ENCODE data around the gene KCNQ1. TPM values are rescaled to one million over a fixed set of nuclear protein-coding genes. Genes with fewer than 3 reads are reported as not detected.
A peak's percentile ranks its signal among the peaks of the same experiment; 100 is the strongest.

KCNQ1 gene
- total RNA-seq, 1 experiment from 2014 or later: 2.3 TPM

DNA sequence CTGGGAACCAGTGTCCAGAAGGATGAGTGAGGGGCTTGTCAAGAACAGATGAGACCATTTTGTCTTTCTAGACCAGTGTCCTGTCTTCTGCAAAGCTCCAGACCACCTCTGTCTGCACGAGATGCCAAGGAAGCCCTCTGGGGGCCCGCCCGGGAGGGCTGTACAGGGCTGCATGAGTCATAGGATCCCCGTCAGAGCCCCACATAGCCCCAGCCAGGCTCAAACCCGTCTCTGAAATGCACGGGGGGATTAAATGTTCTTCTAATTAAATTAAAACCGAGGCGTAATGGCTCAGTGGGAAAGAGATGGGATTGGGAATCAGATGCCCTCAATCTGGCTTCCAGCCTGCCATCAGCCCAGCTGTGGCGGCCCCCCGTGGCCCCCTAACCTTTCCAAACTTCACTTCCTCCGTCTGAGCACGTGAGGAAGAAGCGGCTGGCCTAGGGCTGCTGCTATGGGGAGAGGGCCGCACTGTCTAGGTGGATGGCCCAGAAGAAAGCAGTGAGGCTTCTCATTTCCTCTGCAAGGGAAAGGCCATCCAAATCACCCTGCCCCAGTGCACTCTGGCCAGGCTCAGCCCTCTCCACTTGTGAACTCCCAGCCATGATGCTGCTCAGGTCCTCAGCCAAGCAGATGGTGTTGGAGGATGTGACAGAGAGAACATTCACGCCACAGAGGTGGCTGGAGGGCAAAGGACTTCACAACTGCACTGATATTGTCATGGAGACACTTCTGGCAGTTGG lies 222.2 kb downstream of the KCNQ1 start:
- Histone ChIP-seq H3K4ac (ENCODE audit: low read depth, low read length) (no peak overlapping the region), H2AK5ac (ENCODE audit: insufficient read length, low read length) (no peak overlapping the region), H3K27me3 (ENCODE audit: insufficient read depth, low read length) (no peaks in the 10 kb centered on the region), H3K27ac (ENCODE audit: insufficient read length, low read depth, low read length) (no peak overlapping the region), H4K5ac (ENCODE audit: insufficient read length, low read depth, low read length) (no peak overlapping the region), H3K79me1 (ENCODE audit: insufficient read depth, low read depth, low read length, poor library complexity, severe bottlenecking) (no peaks in the 10 kb centered on the region), H4K8ac (replicated peaks; ENCODE audit: insufficient read length, low read depth, low read length) (no peak overlapping the region), H3T11ph (ENCODE audit: low read length) (no peak overlapping the region), H3K23ac (ENCODE audit: insufficient read length, low read depth, low read length) (no peak overlapping the region), H3K9ac (ENCODE audit: extremely low read depth, insufficient read length, low read length) (no peak overlapping the region), H2BK12ac (ENCODE audit: insufficient read length, low read depth, low read length) (no peak overlapping the region), H2BK5ac (ENCODE audit: insufficient read length, low read length) (no peak overlapping the region), H2BK120ac (ENCODE audit: low read depth, low read length, poor library complexity, severe bottlenecking) (no peak overlapping the region), H3K4me1 (ENCODE audit: insufficient read depth, low read length) (no peaks in the 10 kb centered on the region), H3K79me2 (ENCODE audit: insufficient read depth, low read length) (no peaks in the 10 kb centered on the region), H3K56ac (ENCODE audit: insufficient read length, low read depth, low read length) (no peak overlapping the region), H4K20me1 (ENCODE audit: control insufficient read depth, insufficient read depth, insufficient read length) (no peaks in the 10 kb centered on the region), H2AFZ (ENCODE audit: low read length) (no peak overlapping the region), H2BK20ac (ENCODE audit: low read depth, low read length, poor library complexity, severe bottlenecking) (no peak overlapping the region), H4K91ac (ENCODE audit: insufficient read length, low read depth, low read length) (no peak overlapping the region), H3K4me2 (ENCODE audit: insufficient read depth, insufficient read length, low read length) (no peak overlapping the region), H2BK15ac (ENCODE audit: low read depth, low read length) (no peak overlapping the region), H3K14ac (ENCODE audit: insufficient read depth, low read length) (no peak overlapping the region), H3K9me3 (ENCODE audit: control insufficient read depth, low read depth, low read length) (no peaks in the 10 kb centered on the region), H3K18ac (ENCODE audit: insufficient read length, low read depth, low read length) (no peak overlapping the region), H3K23me2 (ENCODE audit: insufficient read length, low read depth, low read length, poor library complexity, severe bottlenecking) (no peaks in the 10 kb centered on the region)
- Mint-ChIP-seq H3K4me3 (no peak overlapping the region), H3K27me3 (ENCODE audit: low read depth) (peaks cover 45% of the 10 kb centered on the region), H3K4me1 (0 out of 4 replicates have a peak, but pooled peaks cover 0 to under 1% of the 10 kb centered on the region in 2 experiments), H3K27ac (no peak overlapping the region), H3K36me3 (ENCODE audit: insufficient read depth in 1 of 3, low read depth in 3 of 3) (peaks cover 16 to 34% (median 21%) of the 10 kb centered on the region in 3 experiments), H3K9me3 (peaks cover 12 to 18% of the 10 kb centered on the region in 2 experiments)
- WGBS (ENCODE audit: extremely low coverage, insufficient read length, low lambda C conversion rate): no CpG with 5 or more reads among the region's 15 CpGs
- peak; percentile 11 for DNase-seq
- TF ChIP-seq, protein P1, sequence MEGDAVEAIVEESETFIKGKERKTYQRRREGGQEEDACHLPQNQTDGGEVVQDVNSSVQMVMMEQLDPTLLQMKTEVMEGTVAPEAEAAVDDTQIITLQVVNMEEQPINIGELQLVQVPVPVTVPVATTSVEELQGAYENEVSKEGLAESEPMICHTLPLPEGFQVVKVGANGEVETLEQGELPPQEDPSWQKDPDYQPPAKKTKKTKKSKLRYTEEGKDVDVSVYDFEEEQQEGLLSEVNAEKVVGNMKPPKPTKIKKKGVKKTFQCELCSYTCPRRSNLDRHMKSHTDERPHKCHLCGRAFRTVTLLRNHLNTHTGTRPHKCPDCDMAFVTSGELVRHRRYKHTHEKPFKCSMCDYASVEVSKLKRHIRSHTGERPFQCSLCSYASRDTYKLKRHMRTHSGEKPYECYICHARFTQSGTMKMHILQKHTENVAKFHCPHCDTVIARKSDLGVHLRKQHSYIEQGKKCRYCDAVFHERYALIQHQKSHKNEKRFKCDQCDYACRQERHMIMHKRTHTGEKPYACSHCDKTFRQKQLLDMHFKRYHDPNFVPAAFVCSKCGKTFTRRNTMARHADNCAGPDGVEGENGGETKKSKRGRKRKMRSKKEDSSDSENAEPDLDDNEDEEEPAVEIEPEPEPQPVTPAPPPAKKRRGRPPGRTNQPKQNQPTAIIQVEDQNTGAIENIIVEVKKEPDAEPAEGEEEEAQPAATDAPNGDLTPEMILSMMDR (conservative IDR thresholded peaks at IDR 0.05): no peak

All from H9 (cell line).